Gastrocnemius medialis (tissue), 4 donors: ENCODE data around the gene SLC18A3.

Experiments
- POLR2A ChIP-seq, 2 donors: fragments of 450-650 bp; IDR thresholded peaks; one replicate each; pipeline ENCODE4 v1.6.1; 2017; ENCODE audit warnings: antibody characterized with exemption in 2 of 2, mild to moderate bottlenecking in 2 of 2, moderate library complexity in 2 of 2
- TF ChIP-seq, protein P1 (sequence below), 5 experiments: fragments of 450-650 bp in 3 of 5; fragments of 200-600 bp in 2 of 5; sonication (generic) in 2 of 5; IDR thresholded peaks in 4 of 5; conservative IDR thresholded peaks in 1 of 5; 1 replicate in 4 of 5; 2 replicates in 1 of 5; pipeline ENCODE4 v1.5.1; 2016 to 2019; ENCODE audit warnings: antibody characterized with exemption in 5 of 5, mild to moderate bottlenecking in 3 of 5, moderate library complexity in 3 of 5

DNA sequence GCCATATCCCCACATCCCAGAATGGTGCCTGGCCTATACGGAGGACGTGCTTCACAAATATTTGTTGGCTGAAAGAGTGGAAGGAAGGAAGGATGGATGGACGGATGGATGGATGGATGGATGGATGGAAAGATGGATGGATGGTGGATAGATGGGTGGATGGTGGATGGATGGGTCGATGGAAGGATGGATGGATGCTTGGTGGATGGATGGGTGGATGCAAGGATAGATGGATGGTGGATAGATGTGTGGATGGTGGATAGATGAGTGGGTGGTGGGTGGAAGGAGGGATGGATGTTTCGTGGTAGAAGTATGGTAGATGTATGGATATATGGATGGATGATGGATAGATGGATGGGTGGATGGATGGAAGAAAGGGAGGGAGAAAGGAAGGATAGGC lies 14.5 kb downstream of the SLC18A3 start:
- TF ChIP-seq, protein P1, sequence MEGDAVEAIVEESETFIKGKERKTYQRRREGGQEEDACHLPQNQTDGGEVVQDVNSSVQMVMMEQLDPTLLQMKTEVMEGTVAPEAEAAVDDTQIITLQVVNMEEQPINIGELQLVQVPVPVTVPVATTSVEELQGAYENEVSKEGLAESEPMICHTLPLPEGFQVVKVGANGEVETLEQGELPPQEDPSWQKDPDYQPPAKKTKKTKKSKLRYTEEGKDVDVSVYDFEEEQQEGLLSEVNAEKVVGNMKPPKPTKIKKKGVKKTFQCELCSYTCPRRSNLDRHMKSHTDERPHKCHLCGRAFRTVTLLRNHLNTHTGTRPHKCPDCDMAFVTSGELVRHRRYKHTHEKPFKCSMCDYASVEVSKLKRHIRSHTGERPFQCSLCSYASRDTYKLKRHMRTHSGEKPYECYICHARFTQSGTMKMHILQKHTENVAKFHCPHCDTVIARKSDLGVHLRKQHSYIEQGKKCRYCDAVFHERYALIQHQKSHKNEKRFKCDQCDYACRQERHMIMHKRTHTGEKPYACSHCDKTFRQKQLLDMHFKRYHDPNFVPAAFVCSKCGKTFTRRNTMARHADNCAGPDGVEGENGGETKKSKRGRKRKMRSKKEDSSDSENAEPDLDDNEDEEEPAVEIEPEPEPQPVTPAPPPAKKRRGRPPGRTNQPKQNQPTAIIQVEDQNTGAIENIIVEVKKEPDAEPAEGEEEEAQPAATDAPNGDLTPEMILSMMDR (IDR thresholded peaks at IDR 0.05 in 4 of 5, conservative IDR thresholded peaks at IDR 0.05 in 1 of 5): no peak
- no peak for TF ChIP-seq POLR2A (IDR thresholded peaks at IDR 0.05)
